ENCODE data around the gene GRID1. TPM values are rescaled to one million over a fixed set of nuclear protein-coding genes. Genes with fewer than 3 reads are reported as not detected.

The GRID1 gene
- polyA plus RNA-seq, 1 experiment: 0.49 TPM

DNA sequence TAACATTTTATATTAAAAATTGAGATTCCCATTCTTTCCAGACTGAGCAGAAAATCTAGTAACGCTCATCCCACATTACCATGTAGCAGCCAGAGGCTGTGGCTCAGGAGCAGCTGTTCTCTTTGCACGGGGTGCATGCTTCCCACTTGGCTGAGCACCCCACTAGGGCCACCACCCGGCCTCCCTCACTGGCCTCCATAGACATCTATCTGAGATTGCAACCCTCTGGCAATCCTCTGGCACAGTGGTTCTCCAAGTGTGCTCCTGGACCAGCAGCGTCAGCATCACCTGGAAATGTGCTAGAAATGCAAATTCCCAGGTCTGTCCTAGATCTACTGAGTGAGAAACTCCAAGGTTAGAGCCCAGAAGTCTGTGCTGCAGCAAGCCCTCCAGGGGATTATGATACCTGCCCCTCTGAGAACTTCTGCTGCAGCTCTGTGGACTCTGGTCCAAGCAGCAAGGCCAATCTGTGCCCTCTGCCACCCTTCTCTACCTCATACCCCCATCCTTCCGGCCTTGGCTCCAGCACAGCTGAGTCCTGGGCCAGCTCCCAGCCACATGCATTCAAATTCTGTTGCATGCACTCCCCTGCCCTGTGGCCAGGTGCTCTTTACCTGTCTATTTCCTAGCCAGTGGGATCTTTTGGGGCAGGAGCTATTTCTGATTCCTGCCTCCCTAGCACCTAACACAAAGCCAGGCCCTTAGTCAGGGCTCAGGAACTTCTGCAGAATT lies 301.5 kb downstream of the GRID1 start:
- ChIA-PET POLR2A (no interaction called here), CTCF (no interaction called here)
- Histone ChIP-seq H3K36me3 (ENCODE audit: control insufficient read depth, insufficient read depth, low read length) (no peaks in the 10 kb centered on the region), H3K27me3 (ENCODE audit: control insufficient read depth, insufficient read depth, low read length) (no peaks in the 10 kb centered on the region), H3K4me3 (ENCODE audit: low read depth, low read length) (no peak overlapping the region)
- TF ChIP-seq, protein P1, sequence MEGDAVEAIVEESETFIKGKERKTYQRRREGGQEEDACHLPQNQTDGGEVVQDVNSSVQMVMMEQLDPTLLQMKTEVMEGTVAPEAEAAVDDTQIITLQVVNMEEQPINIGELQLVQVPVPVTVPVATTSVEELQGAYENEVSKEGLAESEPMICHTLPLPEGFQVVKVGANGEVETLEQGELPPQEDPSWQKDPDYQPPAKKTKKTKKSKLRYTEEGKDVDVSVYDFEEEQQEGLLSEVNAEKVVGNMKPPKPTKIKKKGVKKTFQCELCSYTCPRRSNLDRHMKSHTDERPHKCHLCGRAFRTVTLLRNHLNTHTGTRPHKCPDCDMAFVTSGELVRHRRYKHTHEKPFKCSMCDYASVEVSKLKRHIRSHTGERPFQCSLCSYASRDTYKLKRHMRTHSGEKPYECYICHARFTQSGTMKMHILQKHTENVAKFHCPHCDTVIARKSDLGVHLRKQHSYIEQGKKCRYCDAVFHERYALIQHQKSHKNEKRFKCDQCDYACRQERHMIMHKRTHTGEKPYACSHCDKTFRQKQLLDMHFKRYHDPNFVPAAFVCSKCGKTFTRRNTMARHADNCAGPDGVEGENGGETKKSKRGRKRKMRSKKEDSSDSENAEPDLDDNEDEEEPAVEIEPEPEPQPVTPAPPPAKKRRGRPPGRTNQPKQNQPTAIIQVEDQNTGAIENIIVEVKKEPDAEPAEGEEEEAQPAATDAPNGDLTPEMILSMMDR (IDR thresholded peaks at IDR 0.05; ENCODE audit: insufficient read depth, low read depth, low read length): no peak
- no peak for DNase-seq (ENCODE audit: low read depth)

- Histone ChIP-seq H3K27me3 (ENCODE audit: control insufficient read depth, insufficient read depth, low read length) (no peaks in the 10 kb centered on the region), H3K36me3 (ENCODE audit: control insufficient read depth, insufficient read depth, low read length) (no peaks in the 10 kb centered on the region), H3K4me3 (ENCODE audit: low read depth, low read length) (no peak overlapping the region)
- CTCF ChIA-PET: no interaction called here
- POLR2A ChIA-PET: no interaction called here
- DNase-seq (ENCODE audit: low read depth): no peak
- TF ChIP-seq, protein P1 (IDR thresholded peaks at IDR 0.05; ENCODE audit: insufficient read depth, low read depth, low read length): no peak
These were observed 302.4 kb downstream of the GRID1 start for GRCh38 chr10:86064219-86064618.

DNA sequence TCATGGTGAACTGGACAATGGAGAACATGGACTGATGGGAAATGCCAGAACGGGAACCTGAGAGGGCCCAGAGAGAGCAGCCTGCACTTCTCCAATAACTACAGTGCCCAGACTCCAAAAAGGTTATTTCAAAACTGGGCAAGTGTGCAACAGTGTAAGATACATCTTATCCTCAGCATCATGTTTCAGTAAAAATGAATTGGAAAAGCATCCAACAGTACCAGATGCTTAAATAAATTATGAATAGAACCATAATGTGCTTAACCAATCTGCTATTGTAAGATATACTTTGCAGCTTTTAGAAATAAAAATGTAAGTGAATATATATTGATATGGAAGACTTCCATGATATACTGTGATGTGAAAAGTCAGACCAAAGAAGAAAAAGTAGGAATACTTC lies 303.3 kb downstream of the GRID1 start:
- H3K27me3 ChIP-seq (ENCODE audit: control insufficient read depth, insufficient read depth, low read length): no peaks in the 10 kb centered on the region
- no peak for DNase-seq (ENCODE audit: low read depth)
- ChIA-PET POLR2A (no interaction called here), CTCF (no interaction called here)
- TF ChIP-seq, protein P1 (IDR thresholded peaks at IDR 0.05; ENCODE audit: insufficient read depth, low read depth, low read length): no peak
- no peaks in the 10 kb centered on the region for H3K36me3 ChIP-seq (ENCODE audit: control insufficient read depth, insufficient read depth, low read length)
- no peak overlapping the region for H3K4me3 ChIP-seq (ENCODE audit: low read depth, low read length)

GRCh38 chr10:86062647-86063145 lies 303.9 kb downstream of the GRID1 start:
- TF ChIP-seq, protein P1 (IDR thresholded peaks at IDR 0.05; ENCODE audit: insufficient read depth, low read depth, low read length): no peak
- Histone ChIP-seq H3K27me3 (ENCODE audit: control insufficient read depth, insufficient read depth, low read length) (no peaks in the 10 kb centered on the region), H3K36me3 (ENCODE audit: control insufficient read depth, insufficient read depth, low read length) (no peaks in the 10 kb centered on the region), H3K4me3 (ENCODE audit: low read depth, low read length) (no peak overlapping the region)
- DNase-seq (ENCODE audit: low read depth): no peak
- ChIA-PET CTCF (no interaction called here), POLR2A (no interaction called here)

DNA sequence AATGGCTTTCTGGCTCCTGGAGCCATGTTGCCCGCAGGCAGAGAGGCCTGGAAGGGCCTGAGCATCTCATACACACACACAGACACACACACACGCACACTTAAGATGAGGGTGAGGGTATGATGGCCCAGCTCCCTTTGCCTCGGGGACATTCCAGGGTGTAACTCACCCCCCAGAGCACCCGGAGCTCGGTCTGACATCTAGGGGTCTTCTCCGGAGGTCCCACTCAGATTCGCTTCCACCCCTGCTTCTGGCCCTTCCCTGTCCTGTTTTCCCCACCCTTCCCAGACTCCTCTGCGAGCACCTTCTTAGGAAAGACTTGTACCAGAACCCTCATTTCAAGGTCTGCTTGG lies 304.4 kb downstream of the GRID1 start:
- Histone ChIP-seq H3K36me3 (ENCODE audit: control insufficient read depth, insufficient read depth, low read length) (no peaks in the 10 kb centered on the region), H3K27me3 (ENCODE audit: control insufficient read depth, insufficient read depth, low read length) (no peaks in the 10 kb centered on the region), H3K4me3 (ENCODE audit: low read depth, low read length) (no peak overlapping the region)
- POLR2A ChIA-PET: no interaction called here
- CTCF ChIA-PET: no interaction called here
- DNase-seq (ENCODE audit: low read depth): no peak
- TF ChIP-seq, protein P1 (IDR thresholded peaks at IDR 0.05; ENCODE audit: insufficient read depth, low read depth, low read length): no peak
